Hippocampal formation (tissue), 2 donors: ENCODE data around the gene CUL3.
"Not testable (repeated sequence)": the region's sequence is repeated elsewhere in the genome, so short reads cannot be mapped to it uniquely, and the experiment has no call there.

Experiments used
- DNase-seq, 2 donors: peaks; one replicate each; lab custom pipeline; 2025; lab: John Stamatoyannopoulos, UW

CUL3 gene

GRCh38 chr2:224585211-224586088 lies at the start of gene CUL3:
Gene CUL3 (minus strand): TSS chr2:224585363. CDS start chr2:224585009, 354 bp downstream.
- DNase-seq: peak; percentile 98 to 99

DNA sequence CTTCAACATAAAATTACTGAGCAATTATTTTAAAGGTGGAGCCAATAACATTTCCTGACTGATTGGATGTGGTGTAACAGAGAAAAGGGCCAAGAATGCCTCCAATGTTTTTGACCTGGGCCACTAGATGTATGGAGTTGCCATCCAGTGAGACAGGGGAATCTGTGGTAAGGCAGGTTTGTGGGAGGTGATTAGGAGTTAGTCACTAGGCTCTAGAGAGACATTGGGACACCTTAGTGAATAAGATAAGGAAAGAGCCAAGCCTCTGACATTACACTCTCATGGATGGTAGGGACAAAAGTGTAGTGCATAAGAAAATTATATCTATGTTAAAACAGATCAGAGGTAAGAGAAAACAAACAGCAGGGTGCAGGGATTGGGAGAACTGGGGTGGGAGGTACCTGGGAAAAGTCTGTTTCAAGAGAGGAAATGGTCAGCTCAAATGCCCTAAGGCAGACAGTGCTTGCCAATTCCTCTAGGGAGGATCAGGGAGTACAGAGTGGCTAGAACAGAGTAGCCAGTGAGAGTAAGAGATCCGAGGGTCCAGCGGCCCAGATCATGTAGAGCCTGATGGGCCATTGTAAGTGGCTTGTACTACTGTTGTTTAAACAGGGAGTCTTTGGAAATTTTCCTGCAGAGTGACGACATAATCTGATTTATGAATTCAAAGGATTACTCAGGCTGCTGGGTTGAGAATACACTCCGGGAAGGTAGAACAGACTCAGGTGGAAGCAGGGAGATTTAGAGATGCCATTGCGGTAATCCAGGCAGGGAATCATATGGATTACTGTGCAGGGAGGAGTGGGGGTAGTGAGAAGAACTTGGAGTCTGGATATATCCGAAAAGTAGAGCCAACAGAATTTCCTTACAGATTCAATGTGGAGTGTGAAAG lies 45.7 kb upstream of the CUL3 start:
- DNase-seq: no peak

GRCh38 chr2:224628416-224628815 lies 43.3 kb upstream of the CUL3 start:
- no peak for DNase-seq

DNA sequence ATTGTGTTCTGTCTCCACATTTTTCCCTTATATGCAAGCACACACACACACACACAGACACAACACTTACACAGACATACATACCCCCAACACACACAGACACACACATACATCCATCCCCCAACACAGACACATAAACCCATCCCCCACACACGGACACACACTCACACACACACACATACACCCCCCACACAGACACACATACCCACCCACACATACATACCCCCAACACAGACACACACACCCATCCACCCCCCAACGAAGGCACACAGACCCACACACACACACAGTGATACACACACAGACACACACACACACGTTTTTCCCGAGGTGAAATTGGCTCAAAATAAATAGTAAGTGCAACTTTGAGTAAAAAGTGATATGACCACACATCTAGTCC lies 41.6 kb upstream of the CUL3 start:
- DNase-seq: no peak

GRCh38 chr2:224613543-224614286 lies 28.6 kb upstream of the CUL3 start:
- no peak for DNase-seq

DNA sequence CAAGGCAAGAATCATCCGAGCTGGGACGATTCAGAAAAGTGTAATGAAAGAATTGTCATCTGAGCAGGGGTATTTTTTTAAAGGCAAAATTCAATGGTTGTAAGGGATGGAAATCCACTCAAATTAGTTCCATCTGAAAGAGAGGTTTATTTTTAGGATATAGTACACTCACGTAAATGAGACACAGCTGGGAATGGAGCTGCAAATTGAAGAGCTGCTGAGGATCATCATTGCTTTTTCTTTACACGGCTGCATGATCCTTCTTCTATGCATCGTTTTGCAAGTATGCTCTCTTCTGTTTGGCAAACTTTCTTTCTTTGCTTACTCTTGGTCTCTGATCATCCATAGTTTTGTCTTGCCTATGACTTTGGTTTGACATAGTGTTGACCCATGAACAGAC lies 27.4 kb upstream of the CUL3 start:
- DNase-seq: no peak

- DNase-seq: no peak
These were observed 26.8 kb upstream of the CUL3 start for GRCh38 chr2:224611938-224612337.

DNA sequence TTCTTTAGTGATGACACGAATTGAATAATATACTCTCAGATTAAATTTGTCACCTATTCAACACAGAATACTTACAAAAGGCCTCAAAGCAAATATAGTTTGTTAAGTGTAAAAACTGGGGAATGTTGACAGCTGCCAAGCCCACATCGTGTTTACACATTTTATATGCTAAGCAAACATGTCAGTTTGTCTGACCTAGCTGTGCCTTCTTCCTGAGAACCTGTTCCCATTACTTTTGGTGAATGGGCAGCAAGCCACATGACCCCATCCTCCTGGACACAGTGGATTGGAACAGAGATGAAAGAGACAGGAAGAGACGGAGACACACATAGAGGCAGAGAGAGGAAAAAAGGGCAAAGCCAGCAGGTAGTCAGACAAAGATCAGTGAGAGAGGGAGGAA lies 22.9 kb upstream of the CUL3 start:
- no peak for DNase-seq

- DNase-seq: not testable (repeated sequence)
These were observed 18.8 kb upstream of the CUL3 start for GRCh38 chr2:224603746-224604500.

DNA sequence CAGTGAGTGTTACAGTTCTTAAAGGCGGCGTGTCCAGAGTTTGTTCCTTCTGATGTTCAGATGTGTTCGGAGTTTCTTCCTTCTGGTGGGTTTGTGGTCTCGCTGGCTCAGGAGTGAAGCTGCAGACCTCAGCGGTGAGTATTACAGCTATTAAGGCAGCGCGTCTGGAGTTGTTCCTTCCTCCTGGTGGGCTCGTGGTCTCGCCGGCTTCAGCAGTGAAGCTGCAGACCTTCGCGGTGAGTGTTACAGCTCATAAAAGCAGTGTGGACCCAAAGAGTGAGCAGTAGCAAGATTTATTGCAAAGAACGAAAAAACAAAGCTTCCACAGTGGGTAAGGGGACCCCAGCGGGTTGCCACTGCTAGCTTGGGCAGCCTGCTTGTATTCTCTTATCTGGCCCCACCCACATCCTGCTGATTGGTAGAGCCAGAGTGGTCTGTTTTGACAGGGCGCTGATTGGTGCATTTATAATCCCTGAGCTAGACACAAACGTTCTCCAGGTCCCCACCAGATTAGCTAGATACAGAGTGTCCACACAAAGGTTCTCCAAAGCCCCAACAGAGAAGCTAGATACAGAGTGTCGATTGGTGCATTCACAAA lies 17.7 kb upstream of the CUL3 start:
- DNase-seq: not testable (repeated sequence)

DNA sequence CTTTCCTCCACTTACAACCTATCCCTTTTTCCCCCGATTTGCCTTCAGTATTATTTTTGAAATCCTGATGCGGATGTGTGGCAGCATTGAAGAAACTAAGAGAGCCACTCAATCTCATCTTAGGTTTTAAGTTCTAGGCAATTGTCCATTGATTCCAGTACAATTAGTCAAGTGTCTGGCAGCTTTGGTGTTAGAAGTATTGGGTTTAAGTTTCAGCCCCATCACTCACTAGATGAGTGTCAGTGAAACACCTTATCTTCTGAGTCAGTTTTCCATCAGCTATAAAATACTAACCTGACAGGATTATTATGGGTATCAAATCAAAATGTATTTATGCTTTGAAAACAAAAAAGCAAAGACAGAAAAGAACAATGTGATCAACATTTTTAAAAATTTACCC lies 16.8 kb upstream of the CUL3 start:
- no peak for DNase-seq

DNA sequence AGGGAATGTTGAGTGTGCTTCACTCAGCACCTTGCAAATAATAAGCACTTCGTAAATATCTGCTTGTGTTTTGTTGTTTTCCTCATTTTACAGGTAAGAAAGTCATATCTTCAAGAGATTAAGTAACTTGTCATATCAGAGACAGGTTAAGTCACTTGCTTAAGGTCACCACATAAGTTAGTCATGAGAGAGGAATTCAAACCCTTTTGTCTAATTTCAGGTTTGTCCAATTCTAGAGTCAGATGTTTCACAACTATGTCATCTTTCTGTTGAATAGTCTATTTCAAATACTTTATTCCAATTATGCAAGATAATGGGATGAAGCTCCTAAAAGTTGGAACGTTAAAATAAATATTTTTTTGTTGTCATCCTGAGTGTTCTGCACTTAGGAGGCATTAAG lies 13.5 kb upstream of the CUL3 start:
- no peak for DNase-seq

DNA sequence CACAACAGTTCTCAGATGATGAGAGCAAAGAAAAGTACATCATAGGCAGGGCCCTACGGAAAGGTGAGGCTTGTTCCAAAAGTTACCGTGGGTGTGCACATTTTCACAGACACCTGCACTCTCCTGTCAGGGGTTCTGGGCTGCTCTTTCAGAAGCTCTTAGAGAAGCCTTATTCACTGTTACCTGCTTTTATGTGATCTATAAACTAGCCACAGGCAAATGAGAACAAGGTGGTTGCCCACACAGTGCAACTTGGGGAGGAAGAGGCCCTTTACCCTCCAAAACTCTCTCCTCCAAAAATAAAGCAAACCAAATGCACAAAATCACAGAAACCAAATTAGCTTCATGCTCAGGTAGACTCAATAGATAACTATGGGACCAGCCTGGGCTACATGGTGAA lies 11.1 kb upstream of the CUL3 start:
- no peak for DNase-seq

GRCh38 chr2:224595518-224595917 lies 10.4 kb upstream of the CUL3 start:
- DNase-seq: no peak

GRCh38 chr2:224594840-224595239 lies 9.7 kb upstream of the CUL3 start:
- DNase-seq: no peak

DNA sequence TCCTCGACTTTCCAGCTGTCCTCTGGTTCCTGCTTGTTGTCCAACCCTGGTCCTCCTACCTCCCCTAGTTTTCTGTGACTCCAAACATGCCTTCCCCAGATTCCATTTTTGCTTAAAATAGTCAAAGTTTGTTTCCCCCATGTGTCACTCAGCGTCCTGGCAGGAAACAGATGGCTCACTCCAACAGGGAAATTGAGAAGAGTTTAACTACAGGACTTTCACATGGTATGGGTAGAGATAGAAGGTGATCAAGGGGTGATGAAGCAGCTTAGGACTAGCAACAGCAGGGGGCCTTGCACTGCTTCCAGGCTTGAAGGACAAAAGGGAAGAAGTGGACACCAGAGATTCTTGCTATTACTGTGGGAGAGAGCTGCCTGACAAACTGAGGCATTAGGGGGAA lies 6.1 kb upstream of the CUL3 start:
- DNase-seq: no peak

- DNase-seq: no peak
These were observed 1.0 kb upstream of the CUL3 start for GRCh38 chr2:224586127-224586695.

GRCh38 chr2:224584785-224585210 lies 365 bp downstream of the CUL3 start:
- peak in 1 of 2 donors; percentile 37 for DNase-seq

DNA sequence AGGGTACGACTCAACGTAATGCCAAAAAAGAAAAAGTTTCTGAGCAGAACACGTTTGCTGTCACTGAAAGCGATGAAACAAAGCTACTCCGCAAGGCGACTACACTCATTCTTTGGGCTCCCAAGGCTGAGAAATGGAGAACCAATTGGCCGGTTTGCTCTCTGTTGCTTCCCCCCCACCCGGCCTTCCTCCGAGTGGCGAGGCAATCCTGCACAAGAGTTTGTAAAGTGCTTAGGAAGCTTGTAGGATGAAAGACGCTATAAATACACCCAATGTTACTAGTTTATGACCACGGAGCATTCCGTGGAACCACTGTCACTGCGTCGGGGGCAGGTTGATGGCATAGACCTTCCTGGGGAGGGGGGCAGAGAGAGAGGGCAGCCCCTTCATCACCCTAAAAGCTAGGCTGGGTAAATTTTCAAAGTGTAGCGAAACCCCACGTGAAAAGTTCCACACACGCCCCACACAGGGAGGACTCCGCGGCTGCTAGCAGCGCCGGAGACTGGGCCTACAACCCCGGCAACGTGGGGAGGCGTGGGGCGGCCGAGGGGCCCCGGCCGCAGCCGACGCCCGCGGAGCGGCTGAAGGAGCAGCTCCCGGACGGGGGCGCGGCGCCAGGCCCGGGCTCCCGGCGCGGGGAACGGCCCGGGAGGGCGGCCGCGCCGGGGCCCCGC lies 915 bp downstream of the CUL3 start:
- DNase-seq: peak in 1 of 2 donors; percentile 12

DNA sequence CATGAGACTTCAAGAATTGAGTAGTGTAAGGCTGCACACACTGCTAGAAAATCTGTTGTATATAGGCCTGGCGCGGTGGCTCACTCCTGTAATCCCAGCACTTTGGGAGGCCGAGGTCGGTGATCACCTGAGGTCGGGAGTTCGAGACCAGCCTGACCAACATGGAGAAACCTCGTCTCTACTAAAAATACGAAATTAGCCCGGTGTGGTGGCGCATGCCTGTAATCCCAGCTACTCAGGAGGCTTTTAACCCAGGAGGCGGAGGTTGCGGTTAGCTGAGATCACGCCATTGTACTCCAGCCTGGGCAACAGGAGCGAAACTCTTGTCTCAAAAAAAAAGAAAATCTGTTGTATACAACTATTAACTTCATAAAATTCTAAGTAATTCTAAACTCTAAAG lies 2.1 kb downstream of the CUL3 start:
- DNase-seq: not testable (repeated sequence)
